Transverse colon (tissue), 4 donors: ENCODE results near the gene CLDN14.

Experiments
- EP300 ChIP-seq: sonication (generic); formaldehyde crosslinking; IDR thresholded peaks from one replicate; pipeline ENCODE4 v1.6.1; 2017; ENCODE audit warnings: antibody characterized with exemption, low read depth
- POLR2A ChIP-seq: fragments of 450-650 bp; IDR thresholded peaks from one replicate; pipeline ENCODE4 v1.6.1; 2016; ENCODE audit warnings: antibody characterized with exemption, mild to moderate bottlenecking, moderate library complexity
- POLR2AphosphoS5 ChIP-seq, 3 donors: sonication (generic); formaldehyde crosslinking; IDR thresholded peaks; one replicate each; pipeline ENCODE4 v1.6.1; 2016; ENCODE audit warnings: antibody characterized with exemption in 3 of 3
- TF ChIP-seq, protein P1 (sequence below), 5 experiments: fragments of 200-600 bp in 3 of 5; fragments of 450-650 bp in 2 of 5; sonication (generic) in 3 of 5; IDR thresholded peaks; 1 replicate in 2 of 5; 2 replicates in 3 of 5; pipeline ENCODE4 v1.5.1; 2016 to 2017; ENCODE audit warnings: antibody characterized with exemption in 5 of 5, inconsistent platforms in 3 of 5, mild to moderate bottlenecking in 2 of 5, moderate library complexity in 1 of 5

DNA sequence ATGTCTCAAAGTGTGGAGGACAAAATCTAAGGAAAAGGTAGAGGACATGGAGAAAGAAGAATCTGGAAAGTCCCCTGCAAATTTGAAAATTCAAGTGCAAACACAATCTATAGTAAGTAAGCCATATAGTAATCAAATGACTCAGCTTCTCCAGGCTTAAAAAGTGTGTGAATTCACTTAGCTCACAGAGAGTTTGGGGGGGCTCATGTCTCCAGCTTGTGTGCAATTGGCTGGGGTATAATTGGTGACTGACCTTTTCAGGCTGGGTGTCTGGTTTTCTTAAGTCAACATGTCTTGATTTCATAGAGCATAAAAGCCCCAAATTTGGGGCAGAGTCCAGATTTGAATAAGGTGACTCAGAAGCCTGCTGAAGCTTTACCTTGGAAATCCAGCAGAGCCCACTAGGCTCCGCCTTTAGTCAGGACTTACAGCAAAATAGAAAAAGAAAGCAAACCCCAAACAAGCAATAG lies 8.6 kb downstream of the CLDN14 start:
- TF ChIP-seq POLR2AphosphoS5 (IDR thresholded peaks at IDR 0.05) = no peak
- TF ChIP-seq, protein P1, sequence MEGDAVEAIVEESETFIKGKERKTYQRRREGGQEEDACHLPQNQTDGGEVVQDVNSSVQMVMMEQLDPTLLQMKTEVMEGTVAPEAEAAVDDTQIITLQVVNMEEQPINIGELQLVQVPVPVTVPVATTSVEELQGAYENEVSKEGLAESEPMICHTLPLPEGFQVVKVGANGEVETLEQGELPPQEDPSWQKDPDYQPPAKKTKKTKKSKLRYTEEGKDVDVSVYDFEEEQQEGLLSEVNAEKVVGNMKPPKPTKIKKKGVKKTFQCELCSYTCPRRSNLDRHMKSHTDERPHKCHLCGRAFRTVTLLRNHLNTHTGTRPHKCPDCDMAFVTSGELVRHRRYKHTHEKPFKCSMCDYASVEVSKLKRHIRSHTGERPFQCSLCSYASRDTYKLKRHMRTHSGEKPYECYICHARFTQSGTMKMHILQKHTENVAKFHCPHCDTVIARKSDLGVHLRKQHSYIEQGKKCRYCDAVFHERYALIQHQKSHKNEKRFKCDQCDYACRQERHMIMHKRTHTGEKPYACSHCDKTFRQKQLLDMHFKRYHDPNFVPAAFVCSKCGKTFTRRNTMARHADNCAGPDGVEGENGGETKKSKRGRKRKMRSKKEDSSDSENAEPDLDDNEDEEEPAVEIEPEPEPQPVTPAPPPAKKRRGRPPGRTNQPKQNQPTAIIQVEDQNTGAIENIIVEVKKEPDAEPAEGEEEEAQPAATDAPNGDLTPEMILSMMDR (IDR thresholded peaks at IDR 0.05) = no peak
- TF ChIP-seq POLR2A = no peak
- TF ChIP-seq EP300 = no peak
